PFSK-1 (cell line): Measurements from ENCODE around the gene FOS.

Source experiments
- FOXP2 ChIP-seq: optimal IDR thresholded peaks from 2 replicates; pipeline ENCODE3; 2011; ENCODE audit warnings: borderline replicate concordance, control low read depth, inconsistent platforms; ENCODE audit not compliant: insufficient read depth; ENCODE audit errors: extremely low read length, extremely low read depth
- POLR2AphosphoS5 ChIP-seq: IDR thresholded peaks from 2 replicates; pipeline ENCODE4 v1.6.1; 2012; ENCODE audit warnings: low read depth, mild to moderate bottlenecking, control low read depth, low read length, moderate library complexity
- REST ChIP-seq, 2 experiments: IDR thresholded peaks; 2 replicates each; pipeline versions ENCODE4 v1.6.1 to v1.8.0; 2011 to 2012; ENCODE audit warnings: low read depth in 2 of 2, low read length in 2 of 2, control low read depth in 1 of 2, inconsistent platforms in 1 of 2, mild to moderate bottlenecking in 1 of 2, moderate library complexity in 1 of 2; ENCODE audit not compliant: insufficient read depth in 1 of 2
- SIN3A ChIP-seq: IDR thresholded peaks from 2 replicates; pipeline ENCODE4 v1.6.1; 2012; ENCODE audit warnings: mild to moderate bottlenecking, low read length, moderate library complexity, borderline replicate concordance; ENCODE audit not compliant: insufficient read depth
- TAF1 ChIP-seq: IDR thresholded peaks from 2 replicates; pipeline ENCODE4 v1.6.1; 2012; ENCODE audit warnings: low read length, control low read depth, borderline replicate concordance; ENCODE audit not compliant: insufficient read depth

Gene FOS

GRCh38 chr14:75254901-75255584 is 23.6 kb upstream of the FOS start:
- TF ChIP-seq REST (IDR thresholded peaks at IDR 0.05; ENCODE audit: insufficient read depth in 1 of 2, low read depth in 2 of 2, low read length in 2 of 2) (peak; percentile 69 to 83), POLR2AphosphoS5 (no peak)

DNA sequence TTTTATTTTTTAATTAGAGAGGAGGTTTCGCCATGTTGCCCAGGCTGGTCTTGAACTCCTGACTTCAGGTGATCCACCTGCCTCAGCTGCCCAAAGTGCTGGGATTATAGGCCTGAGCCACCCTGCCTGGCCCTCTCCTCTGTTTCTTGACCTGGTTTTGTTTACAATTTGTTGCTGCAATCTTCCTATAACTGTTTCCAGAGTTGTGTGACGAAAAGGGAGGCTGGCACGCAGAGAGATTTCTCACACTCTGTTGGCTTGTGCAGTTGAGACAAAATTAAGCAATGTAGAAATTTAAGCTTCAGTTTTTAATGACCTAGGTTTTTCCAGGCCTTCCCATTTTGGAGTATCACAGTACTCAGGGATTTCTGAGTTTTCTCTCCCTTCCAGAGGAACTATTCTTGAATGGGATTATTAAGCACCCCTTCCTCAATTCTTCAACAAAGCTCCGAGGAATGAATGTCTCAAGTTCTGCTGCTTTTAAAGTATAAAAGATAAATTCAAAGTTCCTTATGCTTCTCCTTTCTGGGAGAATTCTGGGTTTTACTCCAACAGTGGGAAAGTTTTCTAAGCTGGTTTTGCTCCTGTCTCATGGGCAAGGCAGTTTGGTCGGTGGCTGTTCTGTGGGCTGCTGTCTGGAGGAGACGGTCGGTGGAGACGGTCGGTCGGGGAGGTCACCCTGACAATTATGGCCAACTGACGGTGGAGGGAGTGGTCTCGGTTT is 20.4 kb upstream of the FOS start:
- TF ChIP-seq TAF1 (no peak), REST (IDR thresholded peaks at IDR 0.05; ENCODE audit: insufficient read depth in 1 of 2, low read depth in 2 of 2, low read length in 2 of 2) (no peak), POLR2AphosphoS5 (no peak), SIN3A (no peak), FOXP2 (no peak)

GRCh38 chr14:75258803-75259509 is 19.7 kb upstream of the FOS start:
- TF ChIP-seq TAF1 (no peak), FOXP2 (peak; percentile 68), SIN3A (0 out of 2 replicates have a peak, but pooled peaks have one; percentile 73)

DNA sequence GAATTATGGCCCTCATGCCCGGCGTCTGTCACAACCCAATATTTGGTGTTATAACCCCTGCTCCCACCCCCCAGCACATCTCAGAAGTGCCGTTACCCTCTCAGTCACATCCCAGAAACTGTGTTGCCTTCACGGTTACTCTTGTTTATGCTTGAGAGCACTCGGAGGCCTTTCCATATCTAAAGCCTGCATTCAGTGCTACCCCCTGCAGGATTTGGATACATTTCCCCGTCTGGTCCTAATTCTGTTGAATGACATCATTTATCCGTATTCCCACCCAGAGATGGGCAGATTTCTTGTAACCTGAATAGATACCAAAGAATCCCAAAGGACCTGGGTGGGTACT is 19.1 kb upstream of the FOS start:
- TF ChIP-seq FOXP2 (peak; percentile 1), REST (IDR thresholded peaks at IDR 0.05; ENCODE audit: insufficient read depth in 1 of 2, low read depth in 2 of 2, low read length in 2 of 2) (no peak), TAF1 (no peak), POLR2AphosphoS5 (no peak)

DNA sequence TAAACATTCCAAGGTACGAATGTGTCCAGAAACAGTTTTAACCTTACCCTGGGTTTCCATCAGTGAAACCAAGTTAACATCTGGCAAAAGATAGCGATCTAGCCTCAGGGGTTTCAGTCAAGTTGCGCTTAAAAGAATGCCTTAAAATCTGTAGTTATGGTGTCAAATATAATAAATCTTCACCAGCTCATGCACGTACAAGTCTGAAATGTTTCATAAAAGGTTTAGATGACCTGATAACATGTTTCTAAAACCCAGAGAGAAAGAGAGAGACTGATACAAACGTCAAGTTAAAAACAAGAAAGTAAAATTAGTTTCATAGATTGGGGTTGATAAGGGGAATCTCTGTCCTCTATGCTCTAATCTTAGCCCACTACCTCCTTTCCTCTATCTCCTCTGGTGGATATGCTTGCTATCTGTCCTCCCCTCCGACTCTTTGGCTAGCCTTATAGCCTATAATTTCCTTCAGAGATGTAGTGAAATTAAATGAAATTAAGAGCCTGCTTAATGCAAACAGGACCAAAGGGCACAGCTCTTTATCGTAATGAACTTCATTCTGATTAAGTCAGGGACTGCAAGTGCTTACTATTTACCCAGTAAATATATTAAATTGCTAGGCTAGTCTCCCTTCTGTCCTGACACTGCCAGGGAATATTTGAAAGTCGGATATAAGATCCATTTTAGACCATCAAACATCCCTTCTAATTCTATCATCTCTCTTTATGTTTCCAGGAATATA is 18.4 kb upstream of the FOS start:
- no peak for TF ChIP-seq SIN3A
- TF ChIP-seq FOXP2 = no peak
- TF ChIP-seq TAF1 = no peak
- TF ChIP-seq POLR2AphosphoS5 = no peak

GRCh38 chr14:75261820-75262219 is 16.8 kb upstream of the FOS start:
- TF ChIP-seq SIN3A = no peak
- TF ChIP-seq FOXP2 = no peak
- TF ChIP-seq TAF1 = no peak
- TF ChIP-seq POLR2AphosphoS5 = no peak
- no peak for TF ChIP-seq REST (IDR thresholded peaks at IDR 0.05; ENCODE audit: insufficient read depth in 1 of 2, low read depth in 2 of 2, low read length in 2 of 2)
